ENCODE data around the gene SGTA.
"Not testable (repeated sequence)": the region's sequence is repeated elsewhere in the genome, so short reads cannot be mapped to it uniquely, and the experiment has no call there.

Gene SGTA, protein sequence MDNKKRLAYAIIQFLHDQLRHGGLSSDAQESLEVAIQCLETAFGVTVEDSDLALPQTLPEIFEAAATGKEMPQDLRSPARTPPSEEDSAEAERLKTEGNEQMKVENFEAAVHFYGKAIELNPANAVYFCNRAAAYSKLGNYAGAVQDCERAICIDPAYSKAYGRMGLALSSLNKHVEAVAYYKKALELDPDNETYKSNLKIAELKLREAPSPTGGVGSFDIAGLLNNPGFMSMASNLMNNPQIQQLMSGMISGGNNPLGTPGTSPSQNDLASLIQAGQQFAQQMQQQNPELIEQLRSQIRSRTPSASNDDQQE

GRCh38 chr19:2782936-2783780 is at the start of gene SGTA:
Gene SGTA, minus strand, starts transcription at chr19:2783273. Its CDS starts 14,205 bp downstream, at chr19:2769068.
- peak; percentile 76 to 100 (median 98) for DNase-seq

GRCh38 chr19:2827840-2828489 is 44.9 kb upstream of the SGTA start:
- no peak for DNase-seq

DNA sequence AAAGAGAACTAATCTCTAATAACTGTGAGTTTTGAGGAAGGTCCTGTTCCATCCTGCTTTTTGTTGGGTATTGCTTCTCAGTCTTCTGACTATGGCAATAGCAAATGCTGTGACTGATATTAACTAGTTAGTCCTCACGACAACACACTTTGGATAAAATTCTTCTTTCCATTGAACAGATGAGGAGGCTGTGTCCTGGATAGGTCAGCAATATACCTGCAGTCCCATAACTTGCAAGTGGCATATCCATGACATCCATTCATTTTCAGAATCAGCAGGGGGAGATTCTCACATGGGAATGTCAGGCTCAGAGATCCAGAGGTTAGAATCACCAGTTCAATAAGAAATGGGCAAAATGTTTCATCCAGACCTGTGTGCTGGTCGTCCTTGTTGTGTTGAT is 43.9 kb upstream of the SGTA start:
- no peak for DNase-seq

GRCh38 chr19:2824129-2824528 is 41.1 kb upstream of the SGTA start:
- DNase-seq, result no peak

DNA sequence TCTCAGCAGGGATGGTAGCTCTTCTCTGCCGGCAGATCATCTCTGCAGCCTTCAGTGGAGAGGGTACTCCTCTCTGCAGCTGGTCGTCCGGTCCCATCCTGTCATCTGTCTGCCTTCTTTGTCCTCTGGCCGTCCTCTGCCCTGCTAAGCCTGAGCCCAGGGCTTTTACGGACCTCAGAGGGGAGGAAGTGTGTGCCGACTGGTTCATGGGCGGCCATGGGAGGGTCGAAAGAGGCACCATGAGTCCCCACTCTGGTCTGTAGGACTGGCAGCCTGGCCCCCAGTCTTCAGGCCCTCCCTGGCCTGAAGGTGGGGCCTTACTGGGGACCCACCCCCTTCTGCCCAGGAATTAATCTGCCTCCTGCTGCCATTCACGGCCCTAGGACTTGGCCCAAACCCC is 40.6 kb upstream of the SGTA start:
- DNase-seq, result no peak

GRCh38 chr19:2822846-2823245 is 39.8 kb upstream of the SGTA start:
- DNase-seq, result no peak

- DNase-seq, result peak in 5 of 58 donors; percentile 16 to 53 (median 33)
Observed at GRCh38 chr19:2820112-2820702, 37.1 kb upstream of the SGTA start.

GRCh38 chr19:2819540-2820111 is 36.6 kb upstream of the SGTA start, which contains the start of gene ZNF554:
Gene ZNF554, plus strand, starts transcription at chr19:2819868. Its CDS starts 204 bp downstream, at chr19:2820072.
- DNase-seq, result peak; percentile 66 to 96 (median 90)

GRCh38 chr19:2817237-2817829 is 34.3 kb upstream of the SGTA start:
- DNase-seq, result not testable (repeated sequence)

- DNase-seq, result no peak
Observed at GRCh38 chr19:2816641-2817040, 33.6 kb upstream of the SGTA start.

DNA sequence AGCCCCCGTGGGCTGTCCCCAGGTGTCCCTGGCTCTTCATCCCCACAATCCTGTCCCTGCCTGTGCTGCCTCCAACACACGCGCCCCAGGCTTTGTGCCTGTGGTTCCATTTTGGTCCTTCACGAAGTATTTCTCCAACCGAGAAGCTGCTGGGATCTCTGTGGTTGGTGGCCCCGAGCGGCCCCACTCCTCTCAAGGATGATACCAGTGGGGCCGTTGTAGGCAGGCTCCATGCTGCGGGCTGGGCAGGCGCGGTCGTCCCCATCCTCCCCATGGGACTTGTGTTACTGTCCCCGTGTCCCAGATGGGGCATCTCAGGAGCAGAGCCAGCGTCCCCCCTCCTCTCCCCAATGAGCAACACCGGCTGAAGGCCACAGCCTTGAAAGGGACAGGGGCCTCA is 32.9 kb upstream of the SGTA start:
- no peak for DNase-seq

DNA sequence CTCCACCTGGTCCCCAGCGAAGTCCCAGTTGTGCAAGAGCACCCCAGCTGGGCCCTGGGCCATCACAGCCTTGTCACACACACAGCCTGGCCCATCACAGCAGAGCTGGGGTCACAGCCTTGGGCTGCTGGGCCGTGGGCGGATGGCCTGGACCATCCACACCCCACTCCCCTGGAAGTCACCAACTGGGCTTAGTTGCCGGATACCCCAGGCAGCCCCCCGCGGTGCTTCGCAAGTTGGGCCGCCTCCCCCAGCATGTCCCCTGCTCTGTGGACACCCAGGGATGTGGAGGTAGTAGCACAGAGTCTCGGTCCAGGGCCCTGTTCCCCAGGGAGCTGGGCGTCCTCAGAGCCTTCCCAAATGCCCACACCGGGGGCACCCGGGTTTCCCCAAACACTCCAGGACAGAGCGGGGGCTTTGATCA is 32.1 kb upstream of the SGTA start:
- DNase-seq, result no peak

- DNase-seq, result no peak
Observed at GRCh38 chr19:2814426-2814825, 31.4 kb upstream of the SGTA start.

- no peak for DNase-seq
Observed at GRCh38 chr19:2813235-2814160, 30.4 kb upstream of the SGTA start.

- DNase-seq, result no peak
Observed at GRCh38 chr19:2812414-2813234, 29.6 kb upstream of the SGTA start.

- no peak for DNase-seq
Observed at GRCh38 chr19:2811735-2812413, 28.8 kb upstream of the SGTA start.

DNA sequence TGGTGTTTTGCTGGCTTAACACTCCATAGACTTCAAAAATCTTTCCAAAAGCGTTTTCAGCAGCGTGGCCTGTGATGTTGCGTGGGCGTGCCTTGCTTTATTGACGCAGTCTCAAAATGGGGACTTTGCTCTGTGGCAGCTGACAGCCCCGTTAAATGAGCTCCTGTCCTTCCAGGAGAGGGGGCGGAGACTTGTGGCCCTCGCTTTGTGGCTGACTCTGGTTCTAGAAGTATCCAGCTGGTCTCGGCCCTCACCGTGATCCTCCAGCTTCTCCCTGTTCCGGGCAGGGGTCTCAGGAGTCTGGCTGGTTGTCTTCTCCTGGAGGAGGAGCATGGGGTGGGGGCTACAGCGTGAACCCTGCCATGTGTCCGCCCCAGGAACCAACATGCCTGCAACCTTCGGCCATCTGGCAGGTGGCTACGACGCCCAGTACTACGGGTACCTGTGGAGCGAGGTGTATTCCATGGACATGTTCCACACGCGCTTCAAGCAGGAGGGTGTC is 28.2 kb upstream of the SGTA start:
- no peak for DNase-seq
